ENCODE results near the gene MNDA. TPM values are rescaled to one million over a fixed set of nuclear protein-coding genes. Genes with fewer than 3 reads are reported as not detected.

Gene MNDA
- 8.5 and 10.1 TPM in 2 replicates for total RNA-seq
- 33.3 TPM for total RNA-seq (2013)
- polyA plus RNA-seq, result 3.8 and 7.1 TPM in 2 replicates
- polyA minus RNA-seq, result 3.7 and 9.3 TPM in 2 replicates

DNA sequence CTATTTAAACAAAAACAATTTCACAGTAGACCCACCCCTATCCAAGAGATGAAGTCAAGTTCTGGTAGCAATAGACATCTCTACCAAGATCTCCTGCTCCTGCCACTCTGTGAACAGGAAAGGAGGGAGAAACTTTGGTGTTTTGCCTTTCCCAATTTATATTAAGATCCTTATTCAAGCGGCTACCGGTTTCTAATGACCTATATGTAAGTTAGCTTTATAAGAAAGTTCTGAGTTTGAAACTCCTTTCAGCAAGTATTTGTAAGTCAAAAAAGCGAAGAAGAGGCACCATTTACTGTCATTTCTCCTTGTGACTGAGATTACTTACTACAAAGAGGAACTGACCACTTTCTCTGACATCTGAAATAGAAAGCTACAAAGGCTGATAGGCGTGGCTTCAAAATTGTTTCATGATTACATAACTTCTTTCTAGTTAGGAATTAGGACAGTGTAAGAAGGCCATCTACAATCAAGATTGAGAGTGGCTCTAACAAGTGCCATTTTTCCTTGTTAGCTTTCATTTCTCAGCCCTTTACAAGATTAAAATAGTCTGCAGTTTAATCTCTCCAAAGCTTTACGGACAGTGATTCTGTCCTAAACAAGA, at the start of gene MNDA:
TSS of gene MNDA (plus strand) at position 448 of the 604 bp plus-strand sequence. CDS start 10,803 bp downstream, outside the sequence.
- Histone ChIP-seq H3K9me3 (ENCODE audit: control extremely low read depth in 1 of 3, control insufficient read depth in 2 of 3, insufficient read depth in 1 of 3, low read length in 2 of 3) (peaks cover 4 to 17% (median 10%) of the 10 kb centered on the region in 3 donors), H2AFZ (ENCODE audit: insufficient read depth, low read depth, low read length, poor library complexity, severe bottlenecking) (peak within 1 kb of the TSS; percentile 46), H3K36me3 (replicated peaks in 1 of 2; ENCODE audit: control extremely low read depth in 1 of 2, control insufficient read depth in 1 of 2, extremely low read depth in 1 of 2, insufficient read depth in 2 of 2, low read length in 1 of 2) (no peaks in the 10 kb centered on the region), H3K79me2 (ENCODE audit: control insufficient read depth, insufficient read depth, low read length) (no peaks in the 10 kb centered on the region), H3K4me1 (ENCODE audit: control insufficient read depth in 2 of 2, insufficient read depth in 2 of 2, low read length in 2 of 2) (peaks cover 11 to 14% of the 10 kb centered on the region in 2 donors), H4K20me1 (ENCODE audit: control insufficient read depth, insufficient read depth, low read length, poor library complexity, severe bottlenecking) (no peaks in the 10 kb centered on the region), H3K9ac (ENCODE audit: low read length) (peak within 1 kb of the TSS; percentile 53), H3K4me3 (ENCODE audit: control extremely low read depth in 1 of 5, extremely low read depth in 1 of 5, insufficient read depth in 1 of 5, low read depth in 2 of 5, low read length in 4 of 5) (peak within 1 kb of the TSS; percentile 11 to 86 (median 49)), H3K27me3 (replicated peaks in 1 of 4; ENCODE audit: control extremely low read depth in 1 of 4, control insufficient read depth in 3 of 4, insufficient read depth in 4 of 4, low read length in 3 of 4) (no peaks in the 10 kb centered on the region), H3K4me2 (replicated peaks; ENCODE audit: low read depth, low read length, poor library complexity, severe bottlenecking) (peak within 1 kb of the TSS; percentile 44), H3K27ac (ENCODE audit: low read length in 2 of 2) (peak within 1 kb of the TSS; percentile 72 to 74)
- peaks cover 12% of the 10 kb centered on the region for H3K9me3 Mint-ChIP-seq (ENCODE audit: insufficient read depth)
- peaks cover 29% of the 10 kb centered on the region for H3K4me1 Mint-ChIP-seq
- peak; percentile 74 for DNase-seq
- intact Hi-C loops (cut with micrococcal nuclease), result loop anchor here (5.0 kb wide), 2 partner anchors 186 to 241 kb away; no protein-coding TSS in a partner anchor
- ATAC-seq (ENCODE audit: low read depth), result peak; percentile 95
- WGBS (ENCODE audit: insufficient coverage), result no CpG with 5 or more reads among the region's 5 CpGs
- TF ChIP-seq EZH2 (IDR thresholded peaks at IDR 0.05; ENCODE audit: borderline replicate concordance, insufficient read depth, low read depth, low read length, poor library complexity, severe bottlenecking), result no peak
- TF ChIP-seq, protein P1, sequence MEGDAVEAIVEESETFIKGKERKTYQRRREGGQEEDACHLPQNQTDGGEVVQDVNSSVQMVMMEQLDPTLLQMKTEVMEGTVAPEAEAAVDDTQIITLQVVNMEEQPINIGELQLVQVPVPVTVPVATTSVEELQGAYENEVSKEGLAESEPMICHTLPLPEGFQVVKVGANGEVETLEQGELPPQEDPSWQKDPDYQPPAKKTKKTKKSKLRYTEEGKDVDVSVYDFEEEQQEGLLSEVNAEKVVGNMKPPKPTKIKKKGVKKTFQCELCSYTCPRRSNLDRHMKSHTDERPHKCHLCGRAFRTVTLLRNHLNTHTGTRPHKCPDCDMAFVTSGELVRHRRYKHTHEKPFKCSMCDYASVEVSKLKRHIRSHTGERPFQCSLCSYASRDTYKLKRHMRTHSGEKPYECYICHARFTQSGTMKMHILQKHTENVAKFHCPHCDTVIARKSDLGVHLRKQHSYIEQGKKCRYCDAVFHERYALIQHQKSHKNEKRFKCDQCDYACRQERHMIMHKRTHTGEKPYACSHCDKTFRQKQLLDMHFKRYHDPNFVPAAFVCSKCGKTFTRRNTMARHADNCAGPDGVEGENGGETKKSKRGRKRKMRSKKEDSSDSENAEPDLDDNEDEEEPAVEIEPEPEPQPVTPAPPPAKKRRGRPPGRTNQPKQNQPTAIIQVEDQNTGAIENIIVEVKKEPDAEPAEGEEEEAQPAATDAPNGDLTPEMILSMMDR (IDR thresholded peaks at IDR 0.05), result no peak
- ChIA-PET CTCF (interaction anchor here (1.7 kb wide), 1 partner anchor 167 kb away, joined by 8 read pairs; no protein-coding TSS in a partner anchor), POLR2A (no interaction called here)
- peak within 1 kb of the TSS; percentile 95 for H3K27ac Mint-ChIP-seq
- no peaks in the 10 kb centered on the region for H3K27me3 Mint-ChIP-seq
- peak within 1 kb of the TSS; percentile 89 for H3K4me3 Mint-ChIP-seq

DNA sequence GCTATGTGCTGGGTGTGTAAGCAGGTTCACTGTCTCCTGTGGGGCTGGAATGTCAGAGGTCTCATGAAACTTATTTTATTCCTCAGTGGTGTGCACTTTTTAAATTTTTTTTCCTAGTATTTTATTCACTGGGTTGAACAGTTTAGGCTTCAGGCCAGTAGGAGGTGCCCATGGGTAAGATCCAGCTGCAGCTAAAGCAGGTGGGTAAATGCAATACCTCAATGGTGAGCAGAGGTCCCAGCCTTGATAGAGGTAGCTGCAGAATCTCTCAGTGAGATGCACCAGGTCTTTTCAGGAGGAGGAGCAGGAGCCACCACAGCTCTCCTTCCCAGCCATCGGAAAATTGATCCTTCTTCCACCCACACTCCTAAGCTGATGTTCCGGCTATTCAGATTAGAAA, 37.5 kb upstream of the MNDA start:
- no CpG with 5 or more reads among the region's 2 CpGs for WGBS (ENCODE audit: insufficient coverage)
- H3K79me2 ChIP-seq (ENCODE audit: control insufficient read depth, insufficient read depth, low read length), result no peaks in the 10 kb centered on the region
- ATAC-seq (ENCODE audit: low read depth), result no peak
- H3K27me3 ChIP-seq (replicated peaks in 1 of 4; ENCODE audit: control extremely low read depth in 1 of 4, control insufficient read depth in 3 of 4, insufficient read depth in 4 of 4, low read length in 3 of 4), result peaks cover 0 to 3% (median 0%) of the 10 kb centered on the region in 4 experiments
- H3K4me1 Mint-ChIP-seq, result no peaks in the 10 kb centered on the region
- H3K27ac Mint-ChIP-seq, result no peak overlapping the region
- no peak overlapping the region for H3K9ac ChIP-seq (ENCODE audit: low read length)
- no peaks in the 10 kb centered on the region for H3K36me3 ChIP-seq (replicated peaks in 1 of 2; ENCODE audit: control extremely low read depth in 1 of 2, control insufficient read depth in 1 of 2, extremely low read depth in 1 of 2, insufficient read depth in 2 of 2, low read length in 1 of 2)
- no peak overlapping the region for H2AFZ ChIP-seq (ENCODE audit: insufficient read depth, low read depth, low read length, poor library complexity, severe bottlenecking)
- peaks cover 0 to 2% (median 0%) of the 10 kb centered on the region in 3 donors for H3K9me3 ChIP-seq (ENCODE audit: control extremely low read depth in 1 of 3, control insufficient read depth in 2 of 3, insufficient read depth in 1 of 3, low read length in 2 of 3)
- H3K4me2 ChIP-seq (replicated peaks; ENCODE audit: low read depth, low read length, poor library complexity, severe bottlenecking), result no peak overlapping the region
- H4K20me1 ChIP-seq (ENCODE audit: control insufficient read depth, insufficient read depth, low read length, poor library complexity, severe bottlenecking), result no peaks in the 10 kb centered on the region
- intact Hi-C loops (cut with micrococcal nuclease), result loop anchor here (1.0 to 5.0 kb wide), 2 partner anchors 205 to 279 kb away; no protein-coding TSS in a partner anchor
- H3K4me1 ChIP-seq (ENCODE audit: control insufficient read depth in 2 of 2, insufficient read depth in 2 of 2, low read length in 2 of 2), result no peaks in the 10 kb centered on the region
- H3K27me3 Mint-ChIP-seq, result peaks cover 23% of the 10 kb centered on the region
- TF ChIP-seq EZH2 (IDR thresholded peaks at IDR 0.05; ENCODE audit: borderline replicate concordance, insufficient read depth, low read depth, low read length, poor library complexity, severe bottlenecking), result no peak
- TF ChIP-seq, protein P1 (IDR thresholded peaks at IDR 0.05), result peak; percentile 49
- CTCF ChIA-PET, result interaction anchor here (1.2 to 3.6 kb wide), 4 partner anchors 14 to 295 kb away, joined by 4 to 14 read pairs (median 8); no protein-coding TSS in a partner anchor
- no peak overlapping the region for H3K4me3 Mint-ChIP-seq
- no peak overlapping the region for H3K27ac ChIP-seq (ENCODE audit: low read length in 2 of 2)
- no peaks in the 10 kb centered on the region for H3K9me3 Mint-ChIP-seq (ENCODE audit: insufficient read depth)
- POLR2A ChIA-PET, result no interaction called here
- peak; percentile 42 for DNase-seq
- no peak overlapping the region for H3K4me3 ChIP-seq (ENCODE audit: control extremely low read depth in 1 of 5, extremely low read depth in 1 of 5, insufficient read depth in 1 of 5, low read depth in 2 of 5, low read length in 4 of 5)

All from B cell (primary cell).